Measurements from ENCODE around the gene ACOXL. TPM values are rescaled to one million over a fixed set of nuclear protein-coding genes. Genes with fewer than 3 reads are reported as not detected.

Gene ACOXL
- total RNA-seq, 2 donors from 2014 or later = not detected

GRCh38 chr2:111148225-111148873, 416.0 kb downstream of the ACOXL start:
- no peak for ATAC-seq (ENCODE audit: insufficient number of reproducible peaks, low FRiP score, low read depth)

GRCh38 chr2:111148925-111149324, 416.6 kb downstream of the ACOXL start:
- H3K4me3 ChIP-seq = no peak overlapping the region
- H3K27ac ChIP-seq = no peak overlapping the region
- DNase-seq (ENCODE audit: low spot score) (no peak), ATAC-seq (ENCODE audit: insufficient number of reproducible peaks, low FRiP score, low read depth) (no peak)
- H3K4me1 ChIP-seq (ENCODE audit: control insufficient read depth in 1 of 2, low read depth in 2 of 2) = no peaks in the 10 kb centered on the region
- H3K27me3 ChIP-seq (replicated peaks; ENCODE audit: insufficient read depth) = no peaks in the 10 kb centered on the region
- H3K9me3 ChIP-seq = no peaks in the 10 kb centered on the region
- no peak for TF ChIP-seq CTCF (IDR thresholded peaks at IDR 0.05)
- H3K36me3 ChIP-seq = no peaks in the 10 kb centered on the region

More at GRCh38 chr2:111148225-111148873, 416.0 kb downstream of the ACOXL start:
- no peaks in the 10 kb centered on the region for H3K4me1 ChIP-seq (ENCODE audit: control insufficient read depth in 1 of 2, low read depth in 2 of 2)
- no peak for TF ChIP-seq CTCF (IDR thresholded peaks at IDR 0.05)
- H3K27ac ChIP-seq = no peak overlapping the region
- DNase-seq (ENCODE audit: low spot score) = no peak
- no peaks in the 10 kb centered on the region for H3K36me3 ChIP-seq
- no peak overlapping the region for H3K4me3 ChIP-seq
- no peaks in the 10 kb centered on the region for H3K27me3 ChIP-seq (replicated peaks; ENCODE audit: insufficient read depth)
- no peaks in the 10 kb centered on the region for H3K9me3 ChIP-seq

- Histone ChIP-seq H3K4me1 (ENCODE audit: control insufficient read depth in 1 of 2, low read depth in 2 of 2) (no peaks in the 10 kb centered on the region), H3K4me3 (no peak overlapping the region), H3K36me3 (no peaks in the 10 kb centered on the region), H3K9me3 (no peaks in the 10 kb centered on the region), H3K27ac (no peak overlapping the region), H3K27me3 (replicated peaks; ENCODE audit: insufficient read depth) (no peaks in the 10 kb centered on the region)
- ATAC-seq (ENCODE audit: insufficient number of reproducible peaks, low FRiP score, low read depth) = no peak
- no peak for TF ChIP-seq CTCF (IDR thresholded peaks at IDR 0.05)
- no peak for DNase-seq (ENCODE audit: low spot score)
Observed at GRCh38 chr2:111149882-111150455, 417.6 kb downstream of the ACOXL start.

GRCh38 chr2:111154758-111155157, 422.4 kb downstream of the ACOXL start:
- H3K36me3 ChIP-seq = no peaks in the 10 kb centered on the region
- ATAC-seq (ENCODE audit: insufficient number of reproducible peaks, low FRiP score, low read depth) (no peak), DNase-seq (ENCODE audit: low spot score) (no peak)
- no peak for TF ChIP-seq CTCF (IDR thresholded peaks at IDR 0.05)
- no peaks in the 10 kb centered on the region for H3K9me3 ChIP-seq
- H3K27me3 ChIP-seq (replicated peaks; ENCODE audit: insufficient read depth) = no peaks in the 10 kb centered on the region
- no peak overlapping the region for H3K4me3 ChIP-seq
- no peaks in the 10 kb centered on the region for H3K4me1 ChIP-seq (ENCODE audit: control insufficient read depth in 1 of 2, low read depth in 2 of 2)
- no peak overlapping the region for H3K27ac ChIP-seq

- no peaks in the 10 kb centered on the region for H3K9me3 ChIP-seq
- no peaks in the 10 kb centered on the region for H3K36me3 ChIP-seq
- ATAC-seq (ENCODE audit: insufficient number of reproducible peaks, low FRiP score, low read depth) (no peak), DNase-seq (ENCODE audit: low spot score) (no peak)
- H3K4me1 ChIP-seq (ENCODE audit: control insufficient read depth in 1 of 2, low read depth in 2 of 2) = peaks cover 0 to 7% of the 10 kb centered on the region in 2 donors
- H3K27me3 ChIP-seq (replicated peaks; ENCODE audit: insufficient read depth) = no peaks in the 10 kb centered on the region
- no peak for TF ChIP-seq CTCF (IDR thresholded peaks at IDR 0.05)
- H3K27ac ChIP-seq = no peak overlapping the region
- H3K4me3 ChIP-seq = no peak overlapping the region
Observed at GRCh38 chr2:111155610-111156009, 423.2 kb downstream of the ACOXL start.

Data from thoracic aorta (tissue), 2 donors.